WTC11 (cell line): Measurements from ENCODE around the gene SH2D1B. TPM values are rescaled to one million over a fixed set of nuclear protein-coding genes. Genes with fewer than 3 reads are reported as not detected.

Experiments used
- ATAC-seq: fragments of 200-7000 bp; cut with Tn5 transposase; 2 replicates; pipeline ENCODE4 v1.10.0; 2021; ENCODE audit warnings: mild to moderate bottlenecking, moderate library complexity
- CTCF ChIA-PET: fragments of 300-600 bp; sonication (Branson Sonifier 250); formaldehyde crosslinking; loops from one replicate; lab custom pipeline; 2021; ENCODE audit warnings: antibody characterized with exemption; lab: Charles Lee
- POLR2A ChIA-PET: fragments of 350-600 bp; sonication (Branson Sonifier 250); formaldehyde crosslinking; loops from one replicate; lab custom pipeline; 2021; ENCODE audit warnings: antibody characterized with exemption; lab: Charles Lee
- DNase-seq: peaks from one replicate; pipeline ENCODE4 v3.0.0; 2021; ENCODE audit warnings: low spot score
- H3K27ac Mint-ChIP-seq: 2 replicates; pipeline ENCODE4 v1.8.0; 2021; ENCODE audit warnings: mixed read lengths
- H3K27me3 Mint-ChIP-seq: 2 replicates; pipeline ENCODE4 v1.8.0; 2021; ENCODE audit warnings: low read depth, mild to moderate bottlenecking, moderate library complexity, mixed read lengths
- H3K36me3 Mint-ChIP-seq: 2 replicates; pipeline ENCODE4 v1.8.0; 2021; ENCODE audit warnings: mixed read lengths
- H3K4me1 Mint-ChIP-seq: 2 replicates; pipeline ENCODE4 v1.8.0; 2022; ENCODE audit warnings: mixed read lengths
- H3K4me3 Mint-ChIP-seq: 2 replicates; pipeline ENCODE4 v1.8.0; 2021; ENCODE audit warnings: mild to moderate bottlenecking, moderate library complexity, mixed read lengths
- H3K9me3 Mint-ChIP-seq: 2 replicates; pipeline ENCODE4 v1.8.0; 2021; ENCODE audit warnings: mixed read lengths
- AFF4 ChIP-seq: sonication (generic); formaldehyde crosslinking; IDR thresholded peaks from 2 replicates; pipeline ENCODE4 v1.8.1; 2023; ENCODE audit warnings: mild to moderate bottlenecking, missing genetic modification reagents, borderline replicate concordance
- AR ChIP-seq: fragments of 250-450 bp; sonication (Bioruptor Pico); IDR thresholded peaks from 2 replicates; pipeline ENCODE4 v1.9.0; 2021; ENCODE audit warnings: mild to moderate bottlenecking
- CREM ChIP-seq: sonication (generic); formaldehyde crosslinking; IDR thresholded peaks from 2 replicates; pipeline ENCODE4 v1.8.1; 2022; ENCODE audit warnings: mild to moderate bottlenecking, missing genetic modification reagents, moderate library complexity
- ELF4 ChIP-seq: sonication (generic); formaldehyde crosslinking; IDR thresholded peaks from 2 replicates; pipeline ENCODE4 v1.8.1; 2022; ENCODE audit warnings: low read depth, mild to moderate bottlenecking, moderate library complexity, missing genetic modification reagents
- FOXP1 ChIP-seq: sonication (generic); formaldehyde crosslinking; IDR thresholded peaks from 2 replicates; pipeline ENCODE4 v1.8.0; 2022; ENCODE audit warnings: missing genetic modification reagents, mild to moderate bottlenecking, moderate library complexity, borderline replicate concordance
- IRF2 ChIP-seq: sonication (generic); formaldehyde crosslinking; IDR thresholded peaks from 2 replicates; pipeline ENCODE4 v1.8.0; 2022; ENCODE audit warnings: low read depth, missing genetic modification reagents, borderline replicate concordance
- JAZF1 ChIP-seq: fragments of 250-450 bp; sonication (Bioruptor Pico); IDR thresholded peaks from 2 replicates; pipeline ENCODE4 v1.9.0; 2021; ENCODE audit warnings: moderate library complexity, mild to moderate bottlenecking, inconsistent platforms
- SMAD3 ChIP-seq: sonication (generic); formaldehyde crosslinking; IDR thresholded peaks from 2 replicates; pipeline ENCODE4 v1.8.0; 2022; ENCODE audit warnings: missing genetic modification reagents, mild to moderate bottlenecking, borderline replicate concordance
- SP1 ChIP-seq: sonication (generic); formaldehyde crosslinking; conservative IDR thresholded peaks from 2 replicates; pipeline ENCODE4 v1.8.1; 2022; ENCODE audit warnings: missing genetic modification reagents
- TEAD1 ChIP-seq: sonication (generic); formaldehyde crosslinking; IDR thresholded peaks from 2 replicates; pipeline ENCODE4 v1.8.0; 2022; ENCODE audit warnings: mild to moderate bottlenecking, missing genetic modification reagents
- USF2 ChIP-seq: sonication (generic); formaldehyde crosslinking; IDR thresholded peaks from 2 replicates; pipeline ENCODE4 v1.8.1; 2023; ENCODE audit warnings: mild to moderate bottlenecking, missing genetic modification reagents, moderate library complexity
- ZNF232 ChIP-seq: sonication (generic); formaldehyde crosslinking; IDR thresholded peaks from 2 replicates; pipeline ENCODE4 v1.8.0; 2022; ENCODE audit warnings: mild to moderate bottlenecking, missing genetic modification reagents
- ZNF396 ChIP-seq: fragments of 250-450 bp; sonication (Bioruptor Pico); IDR thresholded peaks from 2 replicates; pipeline ENCODE4 v1.8.0; 2021; ENCODE audit warnings: mild to moderate bottlenecking, moderate library complexity, borderline replicate concordance
- ZNF416 ChIP-seq: fragments of 250-450 bp; sonication (Bioruptor Pico); IDR thresholded peaks from 2 replicates; pipeline ENCODE4 v1.9.0; 2021; ENCODE audit warnings: mild to moderate bottlenecking, inconsistent platforms
- ZNF423 ChIP-seq: fragments of 250-450 bp; sonication (Bioruptor Pico); IDR thresholded peaks from 2 replicates; pipeline ENCODE4 v2.1.2; 2022; ENCODE audit warnings: mild to moderate bottlenecking, moderate library complexity
- total RNA-seq: library from RNA; stranded (reverse); gene quantifications from 3 replicates; pipeline ENCODE4 v1.2.3, GENCODE V29; 2021
- TF ChIP-seq, protein P1 (sequence below): sonication (generic); formaldehyde crosslinking; IDR thresholded peaks from 2 replicates; pipeline ENCODE4 v1.8.1; 2022; ENCODE audit warnings: low read depth, missing genetic modification reagents, borderline replicate concordance
- TF ChIP-seq, protein P2 (sequence below): sonication (generic); formaldehyde crosslinking; IDR thresholded peaks from 2 replicates; pipeline ENCODE4 v1.8.0; 2022; ENCODE audit warnings: mild to moderate bottlenecking, missing genetic modification reagents
- TF ChIP-seq, protein P3 (sequence below): sonication (generic); formaldehyde crosslinking; IDR thresholded peaks from 2 replicates; pipeline ENCODE4 v1.8.1; 2022; ENCODE audit warnings: missing genetic modification reagents, borderline replicate concordance
- TF ChIP-seq, protein P4 (sequence below): sonication (generic); formaldehyde crosslinking; IDR thresholded peaks from 2 replicates; pipeline ENCODE4 v1.8.1; 2022; ENCODE audit warnings: mild to moderate bottlenecking, moderate library complexity, missing genetic modification reagents

The SH2D1B gene
- total RNA-seq, 1 experiment from 2014 or later: not detected

DNA sequence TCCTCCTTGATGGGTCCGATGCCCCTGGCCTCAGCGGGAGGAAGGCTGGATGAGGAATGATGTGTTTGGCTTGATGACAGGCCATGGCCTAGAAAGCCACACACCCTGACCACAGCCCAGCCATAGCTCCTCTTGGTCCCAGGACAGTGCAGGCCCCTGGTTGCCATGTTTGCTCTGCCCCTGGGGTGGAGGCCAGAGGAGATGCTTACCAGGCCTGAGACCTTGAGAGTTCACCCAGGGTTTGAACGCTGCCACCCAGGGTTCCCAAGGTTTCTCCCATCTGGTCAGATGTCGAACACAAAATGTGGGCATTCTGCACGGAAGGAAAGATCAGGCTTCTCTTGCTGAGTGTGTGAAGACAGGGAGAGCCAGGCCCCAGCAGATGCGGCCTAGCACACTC, 27.8 kb downstream of the SH2D1B start (continued):
- TF ChIP-seq, protein P1, sequence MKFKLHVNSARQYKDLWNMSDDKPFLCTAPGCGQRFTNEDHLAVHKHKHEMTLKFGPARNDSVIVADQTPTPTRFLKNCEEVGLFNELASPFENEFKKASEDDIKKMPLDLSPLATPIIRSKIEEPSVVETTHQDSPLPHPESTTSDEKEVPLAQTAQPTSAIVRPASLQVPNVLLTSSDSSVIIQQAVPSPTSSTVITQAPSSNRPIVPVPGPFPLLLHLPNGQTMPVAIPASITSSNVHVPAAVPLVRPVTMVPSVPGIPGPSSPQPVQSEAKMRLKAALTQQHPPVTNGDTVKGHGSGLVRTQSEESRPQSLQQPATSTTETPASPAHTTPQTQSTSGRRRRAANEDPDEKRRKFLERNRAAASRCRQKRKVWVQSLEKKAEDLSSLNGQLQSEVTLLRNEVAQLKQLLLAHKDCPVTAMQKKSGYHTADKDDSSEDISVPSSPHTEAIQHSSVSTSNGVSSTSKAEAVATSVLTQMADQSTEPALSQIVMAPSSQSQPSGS: no peak
- TF ChIP-seq AR (CRISPR knock-in tag) (no peak), ZNF423 (CRISPR knock-in tag) (no peak), SP1 (CRISPR knock-in tag) (no peak)
- TF ChIP-seq, protein P2, sequence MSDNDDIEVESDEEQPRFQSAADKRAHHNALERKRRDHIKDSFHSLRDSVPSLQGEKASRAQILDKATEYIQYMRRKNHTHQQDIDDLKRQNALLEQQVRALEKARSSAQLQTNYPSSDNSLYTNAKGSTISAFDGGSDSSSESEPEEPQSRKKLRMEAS: no peak

DNA sequence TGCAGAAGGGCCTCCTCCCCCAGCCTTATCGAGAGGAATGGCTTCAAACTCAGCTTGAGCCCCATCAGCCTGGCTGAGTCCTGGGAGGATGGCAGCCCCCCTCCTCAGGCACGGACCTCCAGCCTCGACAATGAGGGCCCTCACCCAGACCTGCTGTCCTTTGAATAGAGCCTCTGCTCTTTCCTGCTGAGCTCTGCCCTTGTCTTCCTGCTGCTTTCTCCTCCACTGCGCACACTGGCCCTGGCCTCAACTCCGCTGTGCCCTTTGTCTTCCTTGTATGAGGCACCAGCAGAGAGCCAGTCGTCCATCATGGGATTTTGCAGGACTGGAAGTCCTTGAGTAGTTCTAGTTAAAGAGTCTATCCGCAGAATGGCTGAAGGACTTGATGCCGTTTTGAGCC, 28.4 kb downstream of the SH2D1B start:
- Mint-ChIP-seq H3K4me1 (peaks cover 6% of the 10 kb centered on the region; the same call in 1 of the 2 replicates), H3K36me3 (peaks cover 23% of the 10 kb centered on the region), H3K27ac (peak overlapping the region; percentile 53; the same call in 1 of the 2 replicates), H3K4me3 (no peak overlapping the region), H3K9me3 (no peaks in the 10 kb centered on the region), H3K27me3 (no peaks in the 10 kb centered on the region)
- ChIA-PET CTCF (interaction anchor here (1.1 to 1.3 kb wide), 2 partner anchors 16 to 26 kb away, joined by 4 read pairs; no protein-coding TSS in a partner anchor), POLR2A (no interaction called here)
- DNase-seq: no peak
- ATAC-seq: no peak
- TF ChIP-seq TEAD1 (CRISPR knock-in tag) (no peak), SMAD3 (CRISPR knock-in tag) (no peak), FOXP1 (CRISPR knock-in tag) (no peak), CREM (CRISPR knock-in tag) (no peak)
- TF ChIP-seq, protein P3, sequence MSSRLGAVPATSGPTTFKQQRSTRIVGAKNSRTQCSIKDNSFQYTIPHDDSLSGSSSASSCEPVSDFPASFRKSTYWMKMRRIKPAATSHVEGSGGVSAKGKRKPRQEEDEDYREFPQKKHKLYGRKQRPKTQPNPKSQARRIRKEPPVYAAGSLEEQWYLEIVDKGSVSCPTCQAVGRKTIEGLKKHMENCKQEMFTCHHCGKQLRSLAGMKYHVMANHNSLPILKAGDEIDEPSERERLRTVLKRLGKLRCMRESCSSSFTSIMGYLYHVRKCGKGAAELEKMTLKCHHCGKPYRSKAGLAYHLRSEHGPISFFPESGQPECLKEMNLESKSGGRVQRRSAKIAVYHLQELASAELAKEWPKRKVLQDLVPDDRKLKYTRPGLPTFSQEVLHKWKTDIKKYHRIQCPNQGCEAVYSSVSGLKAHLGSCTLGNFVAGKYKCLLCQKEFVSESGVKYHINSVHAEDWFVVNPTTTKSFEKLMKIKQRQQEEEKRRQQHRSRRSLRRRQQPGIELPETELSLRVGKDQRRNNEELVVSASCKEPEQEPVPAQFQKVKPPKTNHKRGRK: no peak

DNA sequence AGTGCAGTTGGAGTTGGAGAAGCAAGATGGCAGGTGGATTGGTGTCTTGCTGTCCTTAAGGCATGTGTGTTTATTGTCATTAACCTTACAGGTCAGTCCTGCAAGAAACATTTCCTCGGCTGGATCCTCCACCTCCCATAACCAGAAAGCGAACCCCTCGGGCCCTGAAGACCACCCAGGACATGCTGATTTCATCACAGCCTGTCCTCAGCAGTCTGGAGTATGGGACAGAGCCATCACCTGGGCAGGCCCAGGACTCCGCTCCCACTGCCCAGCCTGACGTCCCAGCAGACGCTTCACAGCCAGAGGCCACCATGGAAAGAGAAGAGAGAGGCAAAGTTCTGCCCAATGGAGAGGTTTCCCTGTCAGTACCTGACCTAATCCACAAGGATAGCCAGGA, 28.8 kb downstream of the SH2D1B start:
- POLR2A ChIA-PET: no interaction called here
- no peak for ATAC-seq
- H3K27ac Mint-ChIP-seq: no peak overlapping the region
- CTCF ChIA-PET: interaction anchor here (0.8 to 1.3 kb wide), 2 partner anchors 16 to 327 kb away, joined by 3 to 4 read pairs; no protein-coding TSS in a partner anchor
- H3K36me3 Mint-ChIP-seq: peaks cover 23% of the 10 kb centered on the region
- peaks cover 5% of the 10 kb centered on the region; the same call in 1 of the 2 replicates for H3K4me1 Mint-ChIP-seq
- H3K27me3 Mint-ChIP-seq: no peaks in the 10 kb centered on the region
- no peaks in the 10 kb centered on the region for H3K9me3 Mint-ChIP-seq
- DNase-seq: no peak
- no peak overlapping the region for H3K4me3 Mint-ChIP-seq
- TF ChIP-seq ZNF416 (CRISPR knock-in tag) (no peak), AFF4 (no peak), TEAD1 (CRISPR knock-in tag) (no peak), IRF2 (CRISPR knock-in tag) (no peak), ELF4 (CRISPR knock-in tag) (no peak), JAZF1 (CRISPR knock-in tag) (no peak), ZNF232 (no peak), ZNF396 (CRISPR knock-in tag) (no peak), USF2 (no peak)
- TF ChIP-seq, protein P4, sequence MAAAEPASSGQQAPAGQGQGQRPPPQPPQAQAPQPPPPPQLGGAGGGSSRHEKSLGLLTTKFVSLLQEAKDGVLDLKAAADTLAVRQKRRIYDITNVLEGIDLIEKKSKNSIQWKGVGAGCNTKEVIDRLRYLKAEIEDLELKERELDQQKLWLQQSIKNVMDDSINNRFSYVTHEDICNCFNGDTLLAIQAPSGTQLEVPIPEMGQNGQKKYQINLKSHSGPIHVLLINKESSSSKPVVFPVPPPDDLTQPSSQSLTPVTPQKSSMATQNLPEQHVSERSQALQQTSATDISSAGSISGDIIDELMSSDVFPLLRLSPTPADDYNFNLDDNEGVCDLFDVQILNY: no peak
